HG02678 (cell line): ENCODE results near the gene HMGB4.

Experiments
- ATAC-seq: cut with Tn5 transposase; IDR thresholded peaks from one replicate; pipeline ENCODE4 v1.9.1; 2021; ENCODE audit warnings: mild to moderate bottlenecking, moderate library complexity; ENCODE audit not compliant: unreplicated experiment

The HMGB4 gene, protein sequence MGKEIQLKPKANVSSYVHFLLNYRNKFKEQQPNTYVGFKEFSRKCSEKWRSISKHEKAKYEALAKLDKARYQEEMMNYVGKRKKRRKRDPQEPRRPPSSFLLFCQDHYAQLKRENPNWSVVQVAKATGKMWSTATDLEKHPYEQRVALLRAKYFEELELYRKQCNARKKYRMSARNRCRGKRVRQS

DNA sequence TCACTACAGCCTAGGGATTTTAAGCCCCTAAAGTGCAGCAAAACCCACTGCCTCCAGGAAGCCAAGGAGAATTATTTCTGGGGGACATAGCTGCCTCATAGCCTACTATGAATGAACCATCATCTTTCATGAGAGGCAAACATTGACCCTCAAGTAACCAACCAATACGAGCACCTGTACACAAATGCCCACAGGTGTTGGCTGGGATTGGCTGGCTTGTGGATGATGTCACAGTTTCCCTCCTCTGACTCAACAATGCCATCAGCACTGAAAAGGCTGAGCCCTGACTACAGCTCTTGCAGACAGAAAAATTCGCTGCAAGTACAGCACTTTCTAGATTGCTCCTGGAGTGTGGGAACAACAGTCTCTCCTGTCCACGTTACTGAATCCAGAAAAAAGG lies at the start of gene HMGB4:
HMGB4 (plus strand) TSS at position 301 of the 400 bp plus-strand sequence. CDS start 113 bp downstream, outside the sequence.
- ATAC-seq = no peak

DNA sequence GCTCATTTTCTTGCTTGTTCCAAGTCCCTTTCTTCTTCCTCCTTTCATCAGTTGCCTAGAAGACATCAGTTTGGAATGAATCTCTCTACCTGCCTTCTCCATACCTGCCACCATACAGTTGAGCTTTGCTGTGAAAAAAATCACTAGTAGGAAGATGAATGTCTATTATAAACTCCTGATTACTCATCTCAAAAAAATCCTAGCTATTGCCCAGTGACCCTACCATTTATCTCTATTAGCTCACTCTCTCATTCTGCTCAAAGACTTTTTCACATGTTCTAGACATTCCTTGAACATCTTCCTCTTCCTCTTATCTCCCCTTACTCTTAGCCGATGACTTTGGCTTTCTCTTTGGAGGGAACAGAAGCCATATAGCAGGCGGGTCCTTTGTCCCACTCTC lies 49.7 kb upstream of the HMGB4 start:
- ATAC-seq = no peak

DNA sequence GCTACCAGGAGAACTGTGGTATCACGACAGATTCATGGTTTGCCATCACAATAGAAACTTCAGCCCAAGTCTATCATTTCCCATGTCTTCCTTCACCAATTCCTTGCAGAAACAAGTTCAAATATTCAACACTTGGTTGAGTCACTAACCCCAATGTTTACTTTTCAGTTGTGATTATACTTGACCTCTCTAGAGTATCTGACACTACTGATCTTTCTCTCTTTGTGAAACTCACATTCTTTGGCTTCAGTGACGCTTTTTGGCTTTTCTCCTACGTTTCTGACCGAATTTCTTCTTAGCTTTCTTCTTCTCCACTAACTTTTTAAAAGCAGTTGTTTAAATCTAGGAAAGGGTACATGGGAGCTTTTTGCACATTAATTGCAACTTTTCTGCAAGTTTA lies 48.8 kb upstream of the HMGB4 start:
- no peak for ATAC-seq

DNA sequence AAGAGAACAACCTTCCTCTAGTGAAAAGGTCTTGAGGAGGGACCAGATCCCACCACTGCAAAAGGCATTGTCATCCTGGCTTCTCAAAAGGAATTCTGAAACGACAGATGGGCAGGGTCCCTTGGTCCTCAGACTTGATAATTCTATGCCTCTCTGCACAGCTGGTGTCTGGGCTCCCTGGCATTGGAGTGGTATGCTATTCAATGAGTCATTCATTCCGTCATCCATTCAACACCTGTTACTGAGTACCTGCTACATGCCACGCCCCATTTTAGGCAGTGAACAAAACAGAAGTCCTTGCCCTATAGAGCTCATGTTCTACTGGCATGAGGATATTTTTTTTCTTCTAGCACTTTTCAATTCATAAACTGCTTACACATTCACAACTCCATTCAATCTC lies 45.8 kb upstream of the HMGB4 start:
- ATAC-seq = no peak

DNA sequence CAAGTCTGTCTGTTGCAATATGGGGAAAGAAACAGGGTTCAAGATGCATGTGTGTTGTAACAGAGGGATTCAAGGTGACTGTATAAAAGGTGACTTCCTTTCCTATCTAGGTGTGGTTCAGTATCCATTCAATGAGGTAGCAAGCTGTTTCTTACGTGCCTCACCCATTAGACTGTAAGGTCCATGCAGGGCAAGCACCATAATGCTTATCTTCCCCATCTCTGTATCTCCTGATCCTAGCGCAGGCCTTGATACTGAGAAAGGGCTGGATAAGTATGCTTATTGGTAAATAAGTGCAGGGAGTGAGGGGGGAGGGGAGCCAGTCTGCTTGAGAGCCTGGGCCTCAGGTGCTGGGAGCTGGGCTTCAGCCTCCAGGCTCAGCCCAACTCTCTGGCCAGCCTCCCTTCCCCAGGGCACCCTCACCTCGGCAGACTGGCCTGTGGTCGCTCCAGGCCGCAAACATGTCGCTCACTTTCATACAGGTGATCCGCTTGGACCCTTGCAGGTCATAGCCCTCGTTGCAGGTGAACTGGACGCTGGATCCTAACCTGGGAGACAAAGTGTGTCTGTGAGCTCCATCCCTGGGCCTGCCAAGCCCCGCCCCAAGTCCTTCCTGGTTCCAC lies 44.5 kb upstream of the HMGB4 start:
- ATAC-seq = no peak

DNA sequence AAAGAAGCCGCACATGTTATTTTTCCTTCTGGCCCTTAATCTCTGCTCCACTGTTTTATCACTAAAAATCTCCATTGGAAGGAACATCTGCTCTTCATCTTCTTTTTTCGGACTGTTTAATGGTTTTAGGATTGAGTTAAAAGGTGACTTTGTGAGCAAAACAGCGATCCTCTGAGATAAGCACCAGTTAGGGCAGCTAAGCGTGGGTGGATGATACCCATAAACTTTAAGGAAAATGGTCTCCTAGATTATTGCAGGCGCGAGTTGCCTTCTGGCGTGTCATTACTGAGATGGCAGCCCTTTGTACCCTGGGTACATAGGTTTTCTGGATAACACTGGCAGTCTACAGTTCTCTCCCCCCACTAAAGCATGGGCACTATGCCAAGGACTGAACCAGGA lies 44.0 kb upstream of the HMGB4 start:
- no peak for ATAC-seq

DNA sequence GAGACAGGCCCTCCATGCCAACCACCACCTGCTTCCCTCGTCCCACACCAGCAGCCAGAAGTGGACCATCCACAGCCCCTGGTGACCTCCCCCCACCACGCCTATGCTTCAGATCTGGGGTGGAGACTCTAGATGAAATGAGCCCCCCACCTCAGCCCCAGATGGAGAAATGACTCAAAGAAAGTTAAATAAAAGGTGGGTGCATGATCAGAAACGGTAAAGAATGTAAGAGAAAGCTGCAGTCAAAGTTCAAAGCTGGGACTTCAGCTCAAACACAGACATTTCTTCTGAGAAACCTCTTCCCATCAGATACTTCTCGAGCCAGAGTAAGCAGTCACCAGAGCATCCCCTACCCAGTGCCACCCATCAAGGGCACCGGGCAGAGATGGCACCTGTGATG lies 43.1 kb upstream of the HMGB4 start:
- no peak for ATAC-seq

DNA sequence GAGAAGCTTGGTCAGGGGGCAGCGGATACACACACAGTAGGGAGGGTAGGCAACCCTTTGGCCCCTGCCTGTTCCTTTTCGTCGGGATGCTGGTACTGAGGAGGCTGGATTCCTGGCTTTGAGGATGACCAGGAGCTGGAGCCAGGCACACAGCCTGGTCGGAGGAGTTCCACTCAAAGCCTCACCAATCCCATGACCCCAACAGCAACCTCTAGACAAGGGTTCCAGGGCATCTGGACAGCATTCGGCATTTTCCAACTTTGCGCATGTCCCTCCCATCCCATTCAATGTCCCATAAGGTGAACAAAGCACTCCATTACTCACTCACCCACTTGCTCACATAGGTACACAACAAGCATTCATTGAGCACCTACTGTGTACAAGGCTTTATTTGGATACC lies 42.6 kb upstream of the HMGB4 start:
- no peak for ATAC-seq

DNA sequence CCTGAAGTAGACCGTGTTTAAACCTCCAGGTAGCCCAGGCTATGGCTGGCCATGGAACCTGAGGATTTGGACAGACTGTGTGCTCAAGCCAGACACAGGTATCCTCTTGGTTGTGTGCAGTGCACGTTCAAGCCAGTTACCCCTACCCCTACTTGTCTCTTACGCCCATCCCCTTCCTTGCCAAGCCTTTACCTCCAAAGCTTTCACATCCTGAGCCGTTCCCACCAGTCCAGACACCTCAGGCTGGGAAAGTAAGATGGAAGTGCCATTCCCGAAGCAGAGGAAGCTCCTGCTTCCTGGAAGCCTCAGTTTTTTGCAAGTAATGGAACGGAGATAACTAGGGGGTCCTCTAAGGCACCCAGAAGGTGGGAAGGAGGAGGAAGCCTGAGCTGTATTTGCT lies 41.5 kb upstream of the HMGB4 start:
- no peak for ATAC-seq

DNA sequence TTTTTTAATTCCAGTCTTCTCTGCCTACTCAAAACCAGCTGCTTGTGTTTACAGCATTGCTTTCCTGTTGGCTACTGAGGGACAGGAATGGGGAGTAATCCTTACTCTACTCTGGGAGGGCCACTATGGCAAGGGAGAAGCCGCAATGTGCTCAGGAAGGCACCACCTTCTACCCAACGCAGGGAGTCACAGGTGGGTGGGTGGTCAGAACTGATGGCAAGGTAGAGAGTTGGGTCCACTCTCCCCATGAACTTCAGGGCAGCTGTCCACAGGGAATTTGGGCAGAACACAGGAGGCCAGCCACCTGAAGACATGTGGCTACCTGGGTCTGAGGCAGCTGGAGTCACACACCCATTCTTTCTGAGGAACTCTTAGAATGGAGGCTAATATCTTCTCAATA lies 40.5 kb upstream of the HMGB4 start:
- no peak for ATAC-seq

DNA sequence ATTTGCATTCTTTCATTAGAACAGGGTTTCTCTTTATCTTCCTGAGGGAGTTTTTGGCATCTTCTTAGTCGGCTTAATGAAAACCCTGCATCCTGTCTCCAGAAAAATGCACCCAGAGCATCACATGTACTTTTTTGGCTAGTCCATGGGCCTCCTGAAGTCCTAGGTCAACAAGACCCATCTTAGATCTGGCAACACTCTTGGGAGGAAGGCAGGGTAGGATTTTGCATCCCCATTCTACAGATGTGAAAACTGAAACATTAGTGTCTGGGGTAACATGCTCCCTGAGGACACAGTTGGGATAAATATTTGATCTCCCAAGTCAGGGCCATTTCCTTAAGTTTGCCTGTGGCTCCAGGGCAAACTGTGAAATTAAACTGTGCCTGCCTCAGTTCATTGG lies 40.0 kb upstream of the HMGB4 start:
- ATAC-seq = no peak

DNA sequence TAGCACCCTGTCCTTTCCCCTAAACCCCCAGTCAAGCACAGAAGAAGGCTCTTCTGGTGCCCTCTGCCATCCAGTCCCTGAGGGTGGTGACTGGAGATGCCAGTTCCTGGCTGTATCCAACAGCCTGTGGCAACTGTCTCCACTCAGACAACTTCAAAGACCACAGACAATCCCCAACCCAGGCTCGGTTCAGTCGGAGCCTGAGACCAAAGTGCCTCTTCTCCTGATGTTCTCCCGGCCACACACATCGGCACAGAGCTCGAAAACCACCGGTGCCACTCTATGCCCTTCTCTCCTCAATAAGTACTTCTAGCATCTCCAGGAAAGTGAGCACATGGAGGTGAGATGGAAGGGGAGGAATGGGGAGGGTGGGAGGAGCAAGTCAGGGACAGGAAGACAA lies 39.6 kb upstream of the HMGB4 start:
- no peak for ATAC-seq

DNA sequence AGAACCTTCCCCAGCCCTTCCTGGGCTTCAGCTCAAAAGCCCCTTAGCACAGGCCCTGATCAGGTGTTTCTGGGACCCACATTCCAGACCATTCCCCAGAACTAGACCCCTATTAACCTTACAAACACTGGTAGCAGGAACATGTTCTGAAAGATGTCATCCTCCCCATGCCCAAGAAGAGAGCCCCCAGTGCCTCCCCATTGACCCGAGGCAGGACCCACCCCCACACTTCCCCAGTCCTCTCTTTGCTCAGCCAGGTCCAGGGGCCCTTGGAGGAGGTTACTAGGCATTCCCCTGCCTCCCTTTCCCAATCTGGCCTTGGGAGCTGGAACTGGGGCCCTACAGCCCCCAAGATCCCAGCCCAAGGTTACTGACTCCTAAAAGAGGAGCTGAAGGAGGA lies 38.9 kb upstream of the HMGB4 start:
- no peak for ATAC-seq

DNA sequence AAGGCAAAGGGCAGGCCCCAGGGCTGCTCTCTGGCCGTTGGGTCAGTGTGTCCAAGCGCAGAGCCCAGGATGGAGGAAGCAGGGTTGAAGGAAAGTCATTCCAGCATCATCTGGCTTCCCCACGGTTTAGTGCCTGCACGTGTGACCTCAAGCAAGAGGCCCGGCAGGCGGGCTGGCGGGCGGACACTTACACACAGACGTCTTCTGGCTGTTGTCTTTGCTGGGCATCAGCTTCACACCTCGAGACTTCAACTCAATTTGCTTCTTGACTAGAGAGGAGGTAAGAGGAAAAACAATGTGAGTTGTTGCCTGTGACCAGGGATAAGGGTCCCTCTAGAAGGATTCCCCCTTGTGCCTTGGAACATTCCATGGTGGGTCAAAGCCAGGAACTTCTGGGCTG lies 38.4 kb upstream of the HMGB4 start:
- ATAC-seq = no peak

DNA sequence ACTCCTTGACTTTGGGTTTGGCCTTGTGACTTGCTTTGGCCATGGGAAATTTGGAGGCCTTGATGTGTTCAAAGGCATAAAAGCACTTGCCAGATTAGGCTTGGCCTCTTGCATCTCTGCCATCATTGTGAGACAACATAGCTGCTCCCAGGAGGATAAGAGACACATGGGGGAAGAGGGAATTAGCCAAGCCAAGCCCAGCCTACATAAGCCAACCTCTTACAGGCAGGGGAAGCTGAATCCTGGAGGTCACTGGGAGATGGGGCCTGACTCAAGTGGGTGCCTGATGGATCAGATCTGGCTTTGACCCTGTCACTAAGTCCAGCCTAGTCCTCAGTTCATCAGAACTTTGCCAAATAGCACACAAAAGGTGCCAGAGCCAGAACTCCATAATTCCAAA lies 37.6 kb upstream of the HMGB4 start:
- ATAC-seq = no peak

DNA sequence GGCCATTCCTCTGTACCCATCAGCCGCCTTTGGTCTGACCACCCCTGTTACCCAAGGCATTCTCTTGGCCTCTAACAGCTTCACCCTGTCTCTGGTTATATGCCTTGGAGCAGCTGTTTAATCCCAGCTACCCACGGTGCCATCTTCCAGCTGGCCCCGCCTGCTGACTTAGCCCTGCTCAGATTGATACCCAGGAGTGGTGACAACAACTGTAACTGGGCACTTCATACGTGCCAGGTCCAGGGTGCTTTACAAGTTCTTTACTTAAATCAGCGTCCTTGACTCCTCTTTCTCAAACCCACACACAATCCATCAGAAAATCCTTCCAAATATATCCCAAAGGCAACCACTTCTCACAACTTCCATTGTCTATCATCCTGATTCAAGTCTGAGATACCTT lies 37.2 kb upstream of the HMGB4 start:
- ATAC-seq = no peak

DNA sequence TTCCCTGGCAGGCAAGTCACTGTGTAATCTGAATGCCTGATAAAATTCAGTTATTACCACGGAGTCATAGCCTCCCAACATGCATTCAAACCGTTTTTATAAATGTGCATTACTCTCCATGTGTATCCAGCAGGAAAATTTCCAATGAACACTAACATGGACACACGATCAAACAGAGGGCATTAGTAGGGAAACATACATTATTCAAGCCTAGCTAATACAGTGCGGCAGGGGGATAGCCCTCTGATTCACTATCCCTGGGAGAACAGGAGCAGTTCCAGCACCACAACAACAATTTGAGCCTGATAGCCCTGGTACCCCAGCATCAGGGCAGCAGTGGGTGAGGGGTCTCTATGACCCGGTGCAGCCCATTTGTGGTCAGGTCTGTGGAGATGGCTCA lies 35.8 kb upstream of the HMGB4 start:
- no peak for ATAC-seq

DNA sequence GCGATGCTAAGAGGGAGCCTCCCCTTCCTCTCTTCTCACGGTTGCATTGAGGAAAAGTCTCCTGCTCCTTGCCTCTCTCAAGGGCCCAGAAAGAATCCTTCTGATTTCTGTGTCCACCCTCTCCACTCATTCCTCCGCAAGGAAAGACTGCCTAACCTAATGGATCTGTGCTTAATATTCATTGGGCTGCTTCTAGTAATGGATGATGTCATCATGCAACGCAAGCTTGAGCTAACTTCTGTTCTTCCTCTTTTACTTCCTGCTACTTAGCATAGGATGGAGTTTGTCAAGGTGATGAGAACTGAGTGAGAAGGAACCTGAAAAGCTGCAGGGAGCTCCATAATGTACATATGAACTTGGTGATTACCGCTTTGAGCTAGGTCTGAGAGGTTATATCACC lies 35.2 kb upstream of the HMGB4 start:
- no peak for ATAC-seq

DNA sequence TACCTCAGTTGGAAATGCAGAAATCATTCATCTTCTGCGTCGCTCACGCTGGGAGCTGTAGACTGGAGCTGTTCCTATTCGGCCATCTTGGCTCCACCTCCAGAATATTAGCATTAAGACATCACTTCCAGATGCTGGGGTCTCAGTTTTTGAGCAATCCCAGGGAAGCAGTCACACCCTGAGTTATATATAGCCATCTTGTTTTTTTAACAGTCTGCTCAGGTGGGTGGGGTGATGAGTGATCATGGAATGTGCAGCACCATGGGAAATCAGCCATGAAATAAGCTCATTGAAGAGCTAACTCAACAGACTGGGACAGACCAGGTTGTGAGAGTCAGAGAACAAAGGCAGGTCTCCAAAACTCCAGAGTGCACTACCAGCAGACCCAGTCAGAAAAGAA lies 27.0 kb upstream of the HMGB4 start:
- no peak for ATAC-seq

DNA sequence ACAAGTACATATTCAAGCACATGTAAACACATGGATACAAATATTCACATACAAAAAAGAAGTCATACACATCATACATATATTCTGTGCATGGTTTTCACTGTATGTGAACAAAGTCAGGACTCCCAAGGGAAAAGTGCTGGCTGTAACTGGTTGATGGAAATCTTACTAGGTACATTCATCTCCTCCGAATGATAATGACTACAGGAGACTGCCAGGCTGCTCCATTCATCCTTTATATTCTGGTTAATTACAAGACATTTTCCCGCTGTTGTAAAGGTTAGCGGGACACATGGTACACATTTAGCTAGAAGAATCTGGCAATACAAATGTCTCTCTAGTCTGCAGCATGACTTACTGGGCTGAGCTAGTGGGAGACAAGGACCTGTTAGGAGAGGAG lies 26.2 kb upstream of the HMGB4 start:
- ATAC-seq = no peak

DNA sequence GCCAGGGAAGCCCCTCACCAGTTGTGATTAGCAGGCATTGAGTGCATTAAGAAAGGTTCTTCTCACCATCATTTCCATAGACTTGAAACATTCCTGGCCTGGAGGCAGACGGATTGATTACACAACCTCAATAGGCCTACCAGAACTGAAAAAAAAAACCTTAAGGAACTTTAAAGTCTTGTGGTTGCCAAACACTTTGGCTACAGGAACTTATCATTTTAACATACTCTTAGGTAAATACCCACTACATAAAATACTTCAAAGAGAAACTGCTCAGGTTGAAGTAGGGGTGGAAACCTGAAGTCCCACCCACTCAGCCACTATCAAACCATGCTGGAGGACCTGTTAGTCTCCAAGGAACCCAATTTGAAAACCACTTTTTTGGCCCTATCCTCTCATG lies 22.4 kb upstream of the HMGB4 start:
- no peak for ATAC-seq

DNA sequence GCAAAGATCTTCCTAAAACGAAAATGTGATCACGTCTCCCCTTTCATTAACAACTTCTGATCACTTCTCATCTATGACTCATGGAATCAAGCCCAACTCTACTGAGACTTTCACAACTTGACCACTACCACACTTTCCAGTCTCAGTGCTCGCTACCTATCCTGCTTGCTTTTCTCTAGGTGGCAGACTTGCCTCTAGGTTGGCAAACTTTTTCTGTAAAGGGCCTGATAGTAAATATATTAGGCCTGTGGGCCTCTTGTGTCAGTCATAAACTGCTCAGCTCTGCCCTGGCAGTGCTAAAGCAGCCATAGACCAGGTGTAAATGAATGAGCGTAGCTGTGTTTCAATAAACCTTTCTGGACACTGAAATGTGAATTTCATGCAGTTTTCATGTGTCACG lies 21.5 kb upstream of the HMGB4 start:
- no peak for ATAC-seq

DNA sequence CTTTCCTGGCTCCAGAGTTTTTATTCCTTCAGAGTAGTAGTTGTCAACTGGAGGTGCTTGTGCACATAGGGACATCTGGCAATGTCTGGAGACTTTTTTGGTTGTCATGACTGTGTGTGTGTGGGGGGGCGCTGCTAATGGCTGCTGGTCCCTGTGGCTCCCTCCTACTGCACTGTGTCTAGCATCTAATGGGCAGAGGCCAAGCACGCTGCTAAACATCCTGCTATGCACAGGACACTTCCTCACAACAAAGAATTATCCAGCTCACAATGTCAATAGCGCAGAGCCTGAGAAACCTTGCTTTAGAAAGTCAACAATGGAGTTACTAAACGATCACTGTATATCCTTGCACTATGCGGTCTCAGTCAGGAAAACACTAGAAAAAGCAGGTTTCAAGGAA lies 19.7 kb upstream of the HMGB4 start:
- ATAC-seq = no peak
